Left hindlimb (tissue), 1 donor: ENCODE data around the gene ACTL6B.
A peak's percentile ranks its signal among the peaks of the same experiment; 100 is the strongest.

Source experiments
- DNase-seq: peaks from one replicate; pipeline ENCODE4 v3.0.0-alpha.2; 2018

ACTL6B gene

GRCh38 chr7:100626530-100627237 lies 29.6 kb downstream of the ACTL6B start:
- DNase-seq, result peak; percentile 88

- no peak for DNase-seq
Observed at GRCh38 chr7:100626055-100626454, 30.2 kb downstream of the ACTL6B start.

GRCh38 chr7:100623951-100624824 lies 32.1 kb downstream of the ACTL6B start:
- no peak for DNase-seq

GRCh38 chr7:100621554-100621953 lies 34.7 kb downstream of the ACTL6B start:
- no peak for DNase-seq

GRCh38 chr7:100620804-100621203 lies 35.4 kb downstream of the ACTL6B start:
- no peak for DNase-seq

GRCh38 chr7:100620239-100620638 lies 36.0 kb downstream of the ACTL6B start:
- no peak for DNase-seq

GRCh38 chr7:100614308-100614861 lies 41.9 kb downstream of the ACTL6B start:
- DNase-seq, result no peak

- DNase-seq, result no peak
Observed at GRCh38 chr7:100613412-100614175, 42.7 kb downstream of the ACTL6B start.

- peak; percentile 58 for DNase-seq
Observed at GRCh38 chr7:100612730-100613390, 43.4 kb downstream of the ACTL6B start.

GRCh38 chr7:100611983-100612729 lies 44.1 kb downstream of the ACTL6B start, which contains the start of gene MOSPD3:
TSS of gene MOSPD3 (plus strand) at chr7:100612540. CDS start at chr7:100612792, 252 bp downstream.
- peak; percentile 99 for DNase-seq

GRCh38 chr7:100609958-100610357 lies 46.3 kb downstream of the ACTL6B start:
- no peak for DNase-seq

GRCh38 chr7:100607111-100607510 lies 49.1 kb downstream of the ACTL6B start:
- no peak for DNase-seq

- DNase-seq, result no peak
Observed at GRCh38 chr7:100606313-100606712, 49.9 kb downstream of the ACTL6B start.

GRCh38 chr7:100604976-100605911 lies 51.0 kb downstream of the ACTL6B start:
- DNase-seq, result no peak

GRCh38 chr7:100604028-100604975 lies 51.9 kb downstream of the ACTL6B start:
- peak; percentile 83 for DNase-seq

- DNase-seq, result peak; percentile 63
Observed at GRCh38 chr7:100603726-100604027, 52.6 kb downstream of the ACTL6B start.

GRCh38 chr7:100602889-100603725 lies 53.1 kb downstream of the ACTL6B start:
- peak; percentile 96 for DNase-seq

- DNase-seq, result no peak
Observed at GRCh38 chr7:100600730-100601038, 55.6 kb downstream of the ACTL6B start.
